ENCODE results near the gene KLHL11.
A peak's percentile ranks its signal among the peaks of the same experiment; 100 is the strongest.

KLHL11 gene, protein sequence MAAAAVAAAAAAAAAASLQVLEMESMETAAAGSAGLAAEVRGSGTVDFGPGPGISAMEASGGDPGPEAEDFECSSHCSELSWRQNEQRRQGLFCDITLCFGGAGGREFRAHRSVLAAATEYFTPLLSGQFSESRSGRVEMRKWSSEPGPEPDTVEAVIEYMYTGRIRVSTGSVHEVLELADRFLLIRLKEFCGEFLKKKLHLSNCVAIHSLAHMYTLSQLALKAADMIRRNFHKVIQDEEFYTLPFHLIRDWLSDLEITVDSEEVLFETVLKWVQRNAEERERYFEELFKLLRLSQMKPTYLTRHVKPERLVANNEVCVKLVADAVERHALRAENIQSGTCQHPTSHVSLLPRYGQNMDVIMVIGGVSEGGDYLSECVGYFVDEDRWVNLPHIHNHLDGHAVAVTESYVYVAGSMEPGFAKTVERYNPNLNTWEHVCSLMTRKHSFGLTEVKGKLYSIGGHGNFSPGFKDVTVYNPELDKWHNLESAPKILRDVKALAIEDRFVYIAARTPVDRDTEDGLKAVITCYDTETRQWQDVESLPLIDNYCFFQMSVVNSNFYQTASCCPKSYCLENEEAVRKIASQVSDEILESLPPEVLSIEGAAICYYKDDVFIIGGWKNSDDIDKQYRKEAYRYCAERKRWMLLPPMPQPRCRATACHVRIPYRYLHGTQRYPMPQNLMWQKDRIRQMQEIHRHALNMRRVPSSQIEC

DNA sequence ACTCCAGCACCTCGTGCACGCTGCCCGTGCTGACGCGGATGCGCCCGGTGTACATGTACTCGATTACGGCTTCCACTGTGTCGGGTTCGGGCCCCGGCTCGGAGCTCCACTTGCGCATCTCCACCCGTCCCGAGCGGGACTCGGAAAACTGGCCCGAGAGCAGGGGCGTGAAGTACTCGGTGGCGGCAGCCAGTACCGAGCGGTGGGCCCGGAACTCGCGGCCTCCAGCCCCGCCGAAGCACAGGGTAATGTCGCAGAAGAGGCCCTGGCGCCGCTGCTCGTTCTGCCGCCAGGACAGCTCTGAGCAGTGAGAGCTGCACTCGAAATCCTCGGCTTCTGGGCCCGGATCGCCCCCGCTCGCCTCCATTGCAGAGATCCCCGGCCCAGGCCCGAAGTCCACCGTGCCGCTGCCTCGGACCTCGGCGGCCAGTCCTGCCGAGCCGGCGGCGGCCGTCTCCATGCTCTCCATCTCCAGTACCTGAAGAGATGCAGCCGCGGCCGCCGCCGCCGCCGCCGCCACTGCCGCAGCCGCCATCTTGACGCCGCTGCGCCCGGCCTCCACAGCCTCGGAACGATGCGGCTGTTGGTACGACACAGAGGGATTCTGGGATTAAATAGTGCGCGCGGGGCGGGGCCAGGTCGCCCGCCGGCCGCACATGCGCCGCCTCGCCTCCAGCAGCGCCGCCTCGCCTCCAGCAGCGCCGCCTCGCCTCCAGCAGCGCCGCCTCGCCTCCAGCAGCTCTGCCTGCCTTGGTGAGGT, at the start of gene KLHL11:
Gene KLHL11 (minus strand): TSS at position 588 of the 760 bp plus-strand sequence. CDS start 53 bp downstream, at position 535.
- peak; percentile 68 to 71 for DNase-seq (ENCODE audit: low read depth in 2 of 2)

DNA sequence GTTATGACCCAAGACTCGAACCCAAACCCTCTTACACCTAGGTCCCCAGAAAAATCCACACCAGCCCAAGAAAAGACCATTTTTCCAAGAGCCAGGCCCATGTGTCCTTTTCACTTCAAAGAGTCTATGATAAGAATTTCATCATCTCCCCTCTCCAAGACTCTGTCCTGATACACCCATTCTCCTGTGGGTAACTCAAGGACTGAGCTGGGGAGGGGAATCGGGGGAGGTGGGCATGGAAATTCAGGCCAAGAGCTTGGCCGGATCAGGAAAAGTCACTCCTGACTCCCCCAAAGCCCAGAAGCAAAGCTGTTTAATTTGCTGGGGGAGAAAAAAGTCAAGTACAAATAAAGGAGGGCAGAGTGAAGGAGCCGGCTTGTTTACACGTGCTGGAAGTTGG, 49.8 kb upstream of the KLHL11 start:
- DNase-seq (ENCODE audit: low read depth in 2 of 2) = no peak

DNA sequence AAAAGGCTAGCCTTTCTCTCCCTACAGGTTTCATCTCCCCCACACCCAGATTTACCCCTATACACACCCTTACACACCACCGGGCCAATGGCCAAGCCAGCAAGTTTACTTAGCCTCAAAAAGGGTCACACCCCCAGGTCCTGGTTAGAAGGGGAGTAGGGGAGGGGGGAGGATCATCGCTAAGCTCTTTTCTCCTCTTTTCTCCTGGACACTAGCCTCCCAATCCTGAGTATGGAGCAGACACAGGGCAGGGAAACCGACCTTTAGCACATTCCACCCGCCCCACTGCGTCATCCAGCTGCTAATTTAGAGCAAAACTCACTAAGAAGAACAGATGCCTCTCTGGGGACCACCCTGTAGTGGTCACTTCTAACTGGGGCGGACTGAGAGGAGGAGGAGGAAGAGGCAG, 49.1 kb upstream of the KLHL11 start:
- no peak for DNase-seq (ENCODE audit: low read depth in 2 of 2)

DNA sequence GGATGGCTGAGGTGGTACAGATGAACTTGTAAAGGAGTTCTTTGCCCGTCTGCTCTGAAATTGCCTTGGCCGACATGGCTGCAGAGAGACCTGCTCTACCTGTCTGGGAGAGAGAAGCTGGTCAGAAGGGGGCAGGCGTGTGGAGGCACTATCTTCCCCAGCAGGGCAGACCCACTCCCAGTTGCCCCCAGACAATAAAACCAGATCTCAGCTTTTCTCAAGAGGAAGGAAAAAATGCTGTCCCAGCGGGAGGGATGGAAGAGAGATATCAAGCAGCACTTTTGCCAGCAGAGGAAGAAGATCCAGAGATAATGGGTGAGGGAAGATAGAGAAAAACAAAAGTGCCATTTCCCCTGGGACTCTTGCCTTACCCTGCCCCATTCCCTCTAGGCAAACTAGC, 48.6 kb upstream of the KLHL11 start:
- no peak for DNase-seq (ENCODE audit: low read depth in 2 of 2)

DNA sequence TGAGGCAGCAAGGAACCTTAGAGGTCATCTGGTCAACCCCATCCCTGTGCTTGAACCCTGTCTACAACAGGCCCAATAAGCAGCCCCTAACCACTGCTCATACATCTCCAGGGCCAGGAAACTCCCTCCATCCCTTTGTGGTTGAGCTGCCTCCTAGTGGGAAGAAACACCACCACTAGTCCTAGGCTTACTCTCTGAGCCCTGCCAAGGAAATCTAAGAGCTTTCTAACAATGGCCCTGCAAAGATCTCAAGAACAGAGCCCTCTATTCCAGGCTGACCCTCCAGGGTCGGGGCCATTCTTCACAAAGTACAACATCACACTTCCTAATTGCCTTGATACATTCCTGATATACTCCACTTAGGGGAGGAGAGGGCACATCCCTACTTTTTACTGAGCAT, 47.7 kb upstream of the KLHL11 start:
- no peak for DNase-seq (ENCODE audit: low read depth in 2 of 2)

DNA sequence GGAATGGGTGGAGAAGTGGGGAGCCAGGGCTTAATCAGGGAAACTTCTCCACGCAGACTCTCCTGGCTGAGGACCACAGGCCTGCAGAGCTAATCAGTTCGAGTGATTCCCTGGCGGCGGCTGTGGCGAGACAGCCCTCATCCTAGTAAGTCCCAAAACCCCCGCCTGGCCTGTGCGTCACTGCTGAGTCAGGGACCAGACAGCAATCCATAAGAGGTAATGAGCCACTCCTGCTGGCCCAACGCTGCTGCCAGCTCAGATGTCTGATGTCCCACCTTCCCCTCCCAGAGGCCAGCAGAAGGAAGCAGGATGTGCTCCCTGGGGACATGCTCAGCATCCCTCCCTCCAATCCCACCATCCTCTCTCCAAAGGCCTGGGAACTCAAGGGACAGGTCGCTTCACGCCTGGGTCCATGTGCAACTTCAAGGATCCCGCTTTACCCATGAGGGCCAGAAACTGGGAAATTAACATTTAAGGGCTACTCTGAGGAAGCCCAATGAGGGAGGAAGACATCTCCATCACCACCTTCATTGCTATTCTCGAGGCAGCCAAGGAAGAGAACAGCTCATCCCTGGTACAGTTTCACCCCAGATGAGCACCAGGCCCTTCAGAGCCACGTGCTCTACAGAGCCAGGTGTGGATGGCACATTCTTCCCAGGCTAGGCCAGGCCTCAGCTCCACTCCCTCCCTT, 45.6 kb upstream of the KLHL11 start:
- peak; percentile 83 to 86 for DNase-seq (ENCODE audit: low read depth in 2 of 2)

DNA sequence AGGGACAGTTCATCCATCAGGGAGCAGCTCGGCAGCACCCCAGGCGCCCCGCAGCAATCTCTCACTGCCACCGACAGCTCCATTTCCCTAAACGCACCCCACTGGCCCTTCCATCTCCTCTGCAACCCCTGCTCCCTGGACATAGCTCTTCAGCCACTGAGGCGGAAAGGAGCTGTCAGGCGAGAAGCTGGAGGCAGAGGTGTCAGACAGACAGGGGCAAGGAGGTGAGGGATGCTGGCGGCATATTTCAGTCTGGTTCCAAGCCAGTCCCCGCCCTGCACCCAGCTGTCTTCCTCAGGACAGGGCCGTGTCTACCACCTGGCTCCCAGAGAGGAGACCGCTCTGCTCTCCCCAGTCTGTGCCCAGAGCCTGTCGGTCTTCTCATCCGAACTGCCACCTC, 43.9 kb upstream of the KLHL11 start:
- DNase-seq (ENCODE audit: low read depth in 2 of 2) = no peak

DNA sequence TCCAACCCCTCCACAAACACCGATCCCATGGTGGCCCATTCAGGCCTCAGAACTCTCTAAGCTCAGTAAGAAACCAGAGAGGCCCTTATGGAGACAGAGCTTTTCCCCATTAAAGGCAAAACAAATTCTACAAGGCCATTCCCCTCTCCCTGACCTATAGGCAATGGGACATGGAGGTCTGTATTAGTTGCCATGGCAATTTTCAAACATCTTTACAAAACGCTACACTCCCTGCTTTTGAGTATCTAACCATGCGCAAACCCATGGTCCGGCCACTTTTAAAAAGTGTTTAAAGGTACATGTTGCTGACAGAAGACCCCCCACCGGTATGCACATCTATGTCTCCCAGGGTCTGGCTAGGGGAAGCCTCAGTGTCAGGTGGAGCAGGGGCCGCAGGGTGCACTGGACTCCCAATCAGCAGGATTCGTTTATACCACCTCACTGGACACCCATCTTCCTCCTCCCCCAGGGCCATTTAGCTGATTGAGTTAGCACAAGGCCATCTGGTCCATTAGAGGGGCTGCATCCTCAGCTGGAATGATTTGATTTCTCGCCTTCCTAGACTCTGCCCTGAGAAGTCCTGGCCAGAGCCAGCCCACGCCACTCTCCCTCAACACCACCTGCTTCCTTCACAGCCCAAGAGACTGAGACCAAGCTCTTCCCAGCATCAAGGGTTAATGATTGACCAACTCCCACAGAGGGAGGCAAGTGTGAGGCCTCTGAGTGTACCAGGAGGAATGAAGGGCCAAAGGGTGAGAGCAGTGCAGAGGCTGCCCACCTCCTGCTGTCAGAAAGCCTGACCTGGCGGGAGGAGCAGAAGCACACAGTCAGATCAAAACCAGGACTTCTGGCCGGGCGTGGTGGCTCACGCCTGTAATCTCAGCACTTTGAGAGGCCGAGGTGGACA, 42.7 kb upstream of the KLHL11 start:
- no peak for DNase-seq (ENCODE audit: low read depth in 2 of 2)

DNA sequence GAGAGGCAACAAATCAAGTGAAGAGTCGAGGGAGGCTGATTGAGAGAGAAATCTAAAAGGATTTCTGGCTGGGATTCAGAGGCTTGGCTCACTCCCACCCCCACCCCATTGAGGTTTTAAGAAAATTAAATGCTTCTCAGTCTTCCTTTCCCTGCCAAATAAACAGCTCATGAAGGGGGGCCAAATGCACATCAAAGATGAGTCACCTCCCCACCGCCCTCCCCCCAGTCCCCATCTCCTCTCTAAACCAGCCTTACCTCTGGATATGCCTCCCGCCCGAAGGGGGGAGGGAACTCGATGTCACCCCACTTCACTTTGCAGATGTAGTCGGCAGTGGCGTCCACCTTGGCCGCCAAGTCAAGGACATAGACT, 41.9 kb upstream of the KLHL11 start:
- DNase-seq (ENCODE audit: low read depth in 2 of 2) = peak; percentile 64 to 66

DNA sequence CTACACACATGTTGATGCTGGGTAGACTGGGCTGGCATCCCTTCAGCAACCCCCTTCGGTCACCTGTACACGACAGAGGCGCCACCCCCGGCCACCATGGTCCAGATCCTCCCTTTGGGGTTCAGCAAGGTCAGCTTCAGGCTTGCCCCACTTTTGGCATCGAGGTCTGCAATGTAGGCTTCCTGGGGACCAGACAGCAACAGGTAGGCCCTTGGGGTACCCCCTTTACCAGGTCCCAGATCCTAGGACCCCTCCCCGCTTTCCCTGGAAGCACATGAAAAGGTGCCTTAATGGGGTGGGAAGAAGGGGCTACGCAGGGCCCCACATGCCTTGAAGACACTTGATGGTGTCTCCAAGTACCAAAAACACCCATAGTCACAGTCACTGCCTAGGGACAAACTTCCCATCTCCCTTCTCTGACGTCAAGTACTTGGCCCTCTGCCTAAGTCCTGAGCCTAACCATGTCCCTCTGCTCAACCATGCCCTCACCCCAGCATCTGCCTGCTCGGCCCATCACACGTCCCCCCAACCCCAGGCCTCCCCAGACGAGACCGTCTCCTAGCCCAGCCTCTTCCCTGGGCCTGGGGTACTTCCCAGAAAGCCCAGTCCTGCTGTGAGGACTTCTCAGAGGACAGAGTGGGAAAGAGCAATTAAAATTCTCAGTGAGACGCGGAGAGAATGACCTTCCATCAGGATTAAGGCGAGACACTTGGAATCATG, 41.4 kb upstream of the KLHL11 start:
- no peak for DNase-seq (ENCODE audit: low read depth in 2 of 2)

DNA sequence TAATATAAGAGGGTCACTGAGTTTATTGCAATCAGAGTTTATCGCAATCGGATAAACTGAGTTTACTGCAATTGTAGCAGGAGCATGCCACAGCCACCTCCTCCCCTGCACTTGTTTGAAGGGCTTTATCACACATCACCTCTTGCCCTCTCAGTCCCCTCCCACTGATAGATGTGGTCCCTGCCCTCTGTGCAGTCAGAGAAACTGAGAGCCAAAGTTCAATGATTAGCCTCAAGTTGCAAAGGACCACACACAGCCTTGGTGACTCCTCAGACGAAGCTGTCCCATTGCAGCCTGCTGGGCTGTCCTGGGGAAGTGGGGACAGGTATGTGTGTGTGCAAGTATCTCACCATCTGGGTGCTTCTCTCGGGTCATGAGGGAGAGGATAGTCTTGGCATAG, 39.9 kb upstream of the KLHL11 start:
- DNase-seq (ENCODE audit: low read depth in 2 of 2) = no peak

DNA sequence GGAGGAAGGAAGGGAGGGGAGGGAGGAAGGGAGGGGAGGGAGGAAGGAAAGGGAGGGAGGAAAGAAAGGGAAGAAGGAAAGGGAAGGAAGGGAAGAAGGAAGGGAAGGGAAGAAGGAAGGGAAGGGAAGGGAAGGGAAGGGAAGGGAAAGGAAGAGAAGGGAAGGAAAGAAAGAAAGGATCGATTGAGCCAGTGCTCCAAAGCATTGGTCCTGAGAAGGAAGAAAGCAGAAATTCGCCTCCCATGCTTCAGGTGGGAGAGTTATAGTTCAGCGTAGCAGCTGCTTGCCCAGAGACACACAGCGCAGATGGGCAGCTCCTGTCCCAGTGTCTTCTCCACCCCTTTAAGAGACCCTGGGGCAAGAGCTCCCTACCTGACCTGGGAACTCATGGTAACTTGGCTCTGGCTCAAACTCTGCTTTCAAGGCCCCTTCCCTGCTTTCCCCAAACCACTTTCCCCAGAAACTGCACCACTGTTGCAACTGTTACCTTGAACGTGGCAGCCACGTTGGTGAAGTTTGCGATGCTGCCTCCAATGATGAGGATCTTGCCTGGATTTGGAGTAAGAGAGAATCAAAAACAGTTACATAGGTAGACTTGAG, 39.1 kb upstream of the KLHL11 start:
- no peak for DNase-seq (ENCODE audit: low read depth in 2 of 2)

DNA sequence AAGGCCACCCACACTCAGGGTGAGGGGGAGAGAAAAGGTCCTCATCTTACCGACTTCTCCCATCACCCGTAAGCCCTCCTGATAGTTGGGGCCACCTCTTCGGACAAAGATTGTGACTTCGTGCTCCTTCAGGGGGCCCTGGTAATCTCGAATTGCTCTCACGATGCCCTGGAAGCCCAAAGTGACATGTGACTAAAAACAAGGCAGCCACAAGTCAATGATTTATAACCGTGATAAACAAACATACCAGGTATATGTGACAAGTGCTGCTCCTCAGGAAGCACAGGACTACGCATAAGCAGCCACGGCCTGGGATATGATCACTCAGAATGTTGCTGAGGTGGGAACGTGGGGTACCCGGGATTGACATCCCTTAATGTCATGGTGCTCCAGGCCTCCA, 36.4 kb upstream of the KLHL11 start:
- no peak for DNase-seq (ENCODE audit: low read depth in 2 of 2)

DNA sequence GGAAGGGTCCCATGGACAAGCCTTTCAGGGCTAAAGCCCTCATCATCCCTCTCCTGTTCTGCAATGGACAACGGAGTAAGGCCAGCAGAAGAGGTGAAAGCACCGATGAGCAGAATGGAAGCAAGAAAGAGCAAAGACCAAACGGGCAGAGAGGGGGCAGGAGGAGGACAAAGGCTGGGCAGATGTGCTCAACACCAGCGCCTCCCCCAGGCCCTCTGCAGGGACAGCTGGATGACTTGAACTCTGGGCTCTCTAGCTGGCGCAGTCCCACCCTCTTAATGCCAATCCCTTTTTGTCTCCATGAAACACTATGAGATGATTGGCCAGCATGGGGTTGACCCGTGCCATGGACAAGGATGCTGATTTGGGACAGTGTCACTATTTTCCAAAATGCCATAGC, 31.5 kb upstream of the KLHL11 start:
- no peak for DNase-seq (ENCODE audit: low read depth in 2 of 2)

DNA sequence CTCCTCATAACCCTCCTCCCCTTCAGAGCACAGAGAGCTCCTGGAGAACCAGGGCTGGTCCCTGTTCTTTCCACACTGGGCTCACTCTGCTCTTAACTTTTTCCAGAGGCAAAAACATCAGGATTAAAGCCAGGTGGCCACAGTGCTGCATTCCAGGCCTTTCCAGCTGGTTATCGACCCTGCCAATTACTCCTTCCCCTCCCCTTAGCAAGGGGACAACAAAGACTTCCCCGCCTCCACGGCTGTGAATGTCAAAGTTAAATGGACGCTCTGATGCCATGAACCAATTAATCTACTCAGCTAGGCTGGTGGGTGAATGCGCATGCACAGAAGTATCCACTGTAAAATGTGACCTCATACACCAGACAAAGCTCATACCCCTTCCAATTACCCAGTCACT, 30.4 kb upstream of the KLHL11 start:
- DNase-seq (ENCODE audit: low read depth in 2 of 2) = no peak

DNA sequence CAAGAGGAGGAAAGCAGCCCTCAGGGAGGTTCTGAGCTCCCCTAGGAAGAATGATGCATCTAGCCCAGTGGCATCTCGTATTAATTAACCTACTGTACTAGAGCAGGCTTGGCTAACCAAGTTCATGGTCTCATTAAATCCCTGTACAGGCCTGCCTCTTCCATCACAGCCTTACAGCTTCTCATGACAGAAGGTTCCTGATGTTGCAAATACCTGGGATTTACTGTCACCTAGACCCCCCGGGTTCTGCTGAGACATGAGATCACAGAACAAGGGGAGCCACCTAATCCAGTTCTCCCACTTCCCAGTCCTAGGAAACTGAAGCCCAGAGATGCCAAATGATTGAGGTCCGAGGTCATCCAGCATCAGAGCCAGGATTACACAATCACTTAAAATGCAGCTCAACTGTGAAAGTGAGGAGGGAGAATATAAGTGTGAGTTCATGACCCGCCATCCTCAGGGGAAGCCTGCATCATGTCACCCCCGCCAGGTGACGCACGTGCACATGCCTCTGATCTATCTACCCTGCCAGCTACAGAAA, 29.6 kb upstream of the KLHL11 start:
- DNase-seq (ENCODE audit: low read depth in 2 of 2) = peak; percentile 76 to 79

DNA sequence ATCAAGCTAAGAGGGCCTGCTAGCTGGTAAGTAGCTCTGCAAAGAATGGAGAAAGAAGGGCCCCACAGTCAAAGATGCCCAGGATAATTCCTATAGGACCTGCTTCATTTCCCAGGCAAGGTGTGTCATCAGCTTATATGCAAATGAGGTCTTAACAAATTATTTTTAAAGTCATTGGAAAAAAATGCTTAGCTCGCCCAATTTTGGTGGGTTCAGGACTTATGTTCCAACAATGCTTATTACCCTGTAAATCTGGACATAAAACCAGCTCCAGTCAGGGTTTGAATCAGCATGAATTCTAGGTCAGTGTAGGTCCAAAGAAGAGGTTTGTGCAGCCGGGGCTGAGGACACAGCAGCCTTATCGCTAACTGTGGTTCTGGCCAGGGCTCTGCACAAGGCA, 28.2 kb upstream of the KLHL11 start:
- no peak for DNase-seq (ENCODE audit: low read depth in 2 of 2)

DNA sequence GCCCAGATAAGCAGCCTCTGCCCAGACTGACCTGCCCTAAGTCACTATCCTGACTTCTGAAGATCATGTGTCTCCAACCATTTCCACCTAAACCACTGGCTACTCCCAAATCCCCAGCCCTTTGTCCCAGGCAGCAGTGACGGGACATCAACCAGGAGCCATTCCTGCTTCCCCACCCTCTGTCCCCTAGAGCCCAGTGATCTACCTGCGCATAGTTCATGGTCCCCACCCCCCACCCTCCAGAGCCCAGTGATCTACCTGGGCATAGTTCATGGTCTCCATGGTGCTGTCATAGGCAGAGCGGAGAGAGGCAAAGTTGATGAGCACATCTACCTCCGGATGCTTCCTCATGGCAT, 26.8 kb upstream of the KLHL11 start:
- no peak for DNase-seq (ENCODE audit: low read depth in 2 of 2)

DNA sequence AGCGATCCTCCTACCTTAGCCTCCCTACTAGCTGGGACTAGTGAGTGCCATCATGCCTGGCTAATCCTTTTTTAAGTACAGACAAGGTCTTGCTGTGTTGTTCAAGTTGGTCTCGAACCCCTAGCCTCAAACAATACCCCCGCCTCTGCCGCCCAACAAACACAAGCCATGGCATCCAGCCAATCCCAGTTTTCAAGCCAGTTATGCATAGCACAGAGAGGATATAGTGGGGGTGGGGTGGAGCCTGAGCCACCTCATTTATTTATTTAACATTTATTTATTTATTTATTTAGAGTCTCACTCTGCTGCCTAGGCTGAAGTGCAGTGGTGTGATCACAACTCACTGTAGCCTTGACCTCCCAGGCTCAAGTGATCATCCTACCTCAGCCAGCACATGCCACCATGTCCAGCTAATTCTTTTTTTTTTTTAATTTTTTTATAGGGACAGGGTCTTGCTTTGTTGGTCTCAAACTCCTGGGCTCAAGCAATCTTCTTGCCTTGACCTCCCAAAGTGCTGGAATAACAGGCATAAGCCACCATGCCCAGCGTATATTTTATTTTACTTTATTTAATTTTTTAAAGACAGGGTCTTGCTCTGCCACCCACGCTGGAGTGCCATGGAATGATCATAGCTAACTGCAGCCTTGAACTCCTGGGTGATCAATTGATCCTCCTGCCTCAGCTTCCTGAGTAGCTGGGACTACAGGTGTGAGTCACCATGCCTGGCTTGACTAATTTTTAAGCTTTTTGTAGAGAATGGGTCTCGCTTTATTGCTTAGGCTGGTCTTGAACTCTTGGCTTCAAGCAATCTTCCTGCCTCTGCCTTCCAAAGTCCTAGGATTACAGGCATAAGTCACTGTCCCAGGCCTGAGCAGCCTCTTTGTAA, 26.2 kb upstream of the KLHL11 start:
- DNase-seq (ENCODE audit: low read depth in 2 of 2) = no peak
